Epithelial cell of proximal tubule (primary cell): ENCODE data around the gene CSF1. TPM values are rescaled to one million over a fixed set of nuclear protein-coding genes. Genes with fewer than 3 reads are reported as not detected.

Source experiments
- DNase-seq: peaks from one replicate; pipeline ENCODE4 v3.0.0-alpha.2; 2011; ENCODE audit warnings: low read depth
- H3K4me3 ChIP-seq: 2 replicates; pipeline ENCODE4 v1.5.1; 2011; ENCODE audit warnings: low read depth, mild to moderate bottlenecking, low read length
- total RNA-seq: library from RNA; depleted of rRNA; stranded (reverse); fragments of >200 nt; gene quantifications from 2 replicates; pipeline ENCODE4 v1.2.3, GENCODE V29; 2015
- TF ChIP-seq, protein P1 (sequence below): conservative IDR thresholded peaks from 2 replicates; pipeline ENCODE4 v1.5.1; 2012; ENCODE audit warnings: low read depth, mild to moderate bottlenecking, low read length

Gene CSF1
- total RNA-seq, 1 donor from 2014 or later = 20.1 TPM

DNA sequence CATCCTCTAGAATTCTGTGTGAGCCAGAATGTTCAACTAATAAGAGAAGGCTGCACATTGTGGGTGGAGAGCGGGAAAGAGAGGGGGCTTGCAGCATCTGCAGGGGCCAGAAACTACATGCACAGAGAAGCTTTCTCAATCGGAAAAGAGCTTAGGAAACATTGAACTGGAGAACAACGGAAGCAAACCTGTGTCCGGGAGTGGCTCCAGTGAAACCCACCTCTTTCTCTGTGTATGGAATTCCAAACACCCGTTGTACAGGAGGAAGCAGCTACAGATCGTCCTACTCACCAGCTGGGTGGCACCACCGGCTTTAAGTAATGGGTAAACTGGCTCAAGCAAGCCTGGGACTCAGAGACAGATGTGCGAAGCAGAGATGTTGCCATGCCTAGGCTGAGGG, 14.0 kb upstream of the CSF1 start:
- no peak overlapping the region for H3K4me3 ChIP-seq
- TF ChIP-seq, protein P1, sequence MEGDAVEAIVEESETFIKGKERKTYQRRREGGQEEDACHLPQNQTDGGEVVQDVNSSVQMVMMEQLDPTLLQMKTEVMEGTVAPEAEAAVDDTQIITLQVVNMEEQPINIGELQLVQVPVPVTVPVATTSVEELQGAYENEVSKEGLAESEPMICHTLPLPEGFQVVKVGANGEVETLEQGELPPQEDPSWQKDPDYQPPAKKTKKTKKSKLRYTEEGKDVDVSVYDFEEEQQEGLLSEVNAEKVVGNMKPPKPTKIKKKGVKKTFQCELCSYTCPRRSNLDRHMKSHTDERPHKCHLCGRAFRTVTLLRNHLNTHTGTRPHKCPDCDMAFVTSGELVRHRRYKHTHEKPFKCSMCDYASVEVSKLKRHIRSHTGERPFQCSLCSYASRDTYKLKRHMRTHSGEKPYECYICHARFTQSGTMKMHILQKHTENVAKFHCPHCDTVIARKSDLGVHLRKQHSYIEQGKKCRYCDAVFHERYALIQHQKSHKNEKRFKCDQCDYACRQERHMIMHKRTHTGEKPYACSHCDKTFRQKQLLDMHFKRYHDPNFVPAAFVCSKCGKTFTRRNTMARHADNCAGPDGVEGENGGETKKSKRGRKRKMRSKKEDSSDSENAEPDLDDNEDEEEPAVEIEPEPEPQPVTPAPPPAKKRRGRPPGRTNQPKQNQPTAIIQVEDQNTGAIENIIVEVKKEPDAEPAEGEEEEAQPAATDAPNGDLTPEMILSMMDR = no peak
- DNase-seq = no peak

DNA sequence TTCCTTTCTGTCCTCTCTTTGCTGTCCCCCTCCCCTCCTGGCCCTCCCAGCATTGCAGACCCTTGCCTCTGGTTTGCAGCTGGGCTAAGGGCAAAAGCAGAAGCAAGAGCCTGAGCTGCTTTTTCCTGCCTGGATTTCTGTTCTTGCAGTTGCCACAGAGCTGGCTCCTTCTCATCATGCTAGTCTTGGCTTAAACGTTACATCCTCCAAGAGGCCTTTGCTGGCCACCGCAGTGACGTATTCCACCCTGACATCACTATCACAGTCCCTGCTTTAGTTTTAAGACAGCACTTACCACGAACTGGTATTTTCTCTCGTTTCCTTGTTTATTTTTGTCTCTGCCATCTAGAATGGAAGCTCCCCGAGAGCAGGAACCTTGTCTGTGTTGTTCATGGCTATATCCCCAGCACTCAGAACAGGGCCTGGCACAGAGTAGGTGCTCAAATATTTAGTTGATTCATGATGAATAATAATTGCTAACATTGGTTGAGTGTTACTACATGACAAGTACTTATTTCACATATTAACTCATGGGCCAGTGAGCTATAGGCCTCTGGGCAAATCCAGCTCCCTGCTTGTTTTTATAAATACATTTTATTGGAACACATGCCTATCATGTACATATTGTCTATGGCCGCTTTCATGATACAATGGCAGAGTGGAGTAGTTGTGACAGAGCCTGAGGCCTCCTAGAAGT, 13.2 kb upstream of the CSF1 start:
- TF ChIP-seq, protein P1 = no peak
- no peak for DNase-seq
- no peak overlapping the region for H3K4me3 ChIP-seq

DNA sequence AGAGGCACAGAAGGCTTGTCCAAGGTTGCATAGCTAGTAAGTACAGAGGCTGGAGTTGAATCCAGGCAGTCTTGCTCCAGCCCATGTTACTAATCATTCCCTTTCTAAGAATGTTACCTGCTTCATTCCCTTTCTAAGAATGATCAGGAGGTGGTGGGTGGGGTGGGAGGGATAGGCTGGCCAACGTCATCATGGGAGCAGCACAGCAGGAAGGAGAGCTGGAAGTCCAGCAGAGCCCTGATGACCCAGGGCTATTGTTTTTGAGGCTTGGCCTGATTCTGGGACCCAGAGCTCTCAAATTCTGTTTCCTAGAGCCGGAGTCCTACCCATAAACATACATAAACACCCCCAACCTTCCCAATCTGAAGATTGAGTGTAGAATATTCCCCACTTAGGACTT, 11.8 kb upstream of the CSF1 start:
- DNase-seq = no peak
- TF ChIP-seq, protein P1 = no peak
- no peak overlapping the region for H3K4me3 ChIP-seq

DNA sequence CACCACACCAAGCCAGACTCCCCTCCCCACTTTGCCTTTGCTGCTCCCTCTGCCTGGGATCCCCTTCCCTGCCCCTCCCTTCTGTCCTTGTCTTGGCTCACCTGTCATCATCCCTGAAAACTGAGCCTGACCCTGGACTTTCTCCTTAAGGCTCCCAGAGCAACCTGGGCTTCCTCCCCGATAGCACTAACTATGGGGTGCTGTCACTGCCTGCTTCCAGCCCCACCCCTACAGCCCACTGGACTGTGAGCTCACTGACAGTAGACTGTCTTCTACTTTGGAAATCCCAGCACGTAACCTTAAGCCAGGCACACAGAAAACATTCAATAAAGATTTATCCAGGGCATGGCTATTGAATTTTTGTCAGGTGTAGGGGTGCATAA, 9.5 kb upstream of the CSF1 start:
- H3K4me3 ChIP-seq = no peak overlapping the region
- TF ChIP-seq, protein P1 = no peak
- DNase-seq = no peak

DNA sequence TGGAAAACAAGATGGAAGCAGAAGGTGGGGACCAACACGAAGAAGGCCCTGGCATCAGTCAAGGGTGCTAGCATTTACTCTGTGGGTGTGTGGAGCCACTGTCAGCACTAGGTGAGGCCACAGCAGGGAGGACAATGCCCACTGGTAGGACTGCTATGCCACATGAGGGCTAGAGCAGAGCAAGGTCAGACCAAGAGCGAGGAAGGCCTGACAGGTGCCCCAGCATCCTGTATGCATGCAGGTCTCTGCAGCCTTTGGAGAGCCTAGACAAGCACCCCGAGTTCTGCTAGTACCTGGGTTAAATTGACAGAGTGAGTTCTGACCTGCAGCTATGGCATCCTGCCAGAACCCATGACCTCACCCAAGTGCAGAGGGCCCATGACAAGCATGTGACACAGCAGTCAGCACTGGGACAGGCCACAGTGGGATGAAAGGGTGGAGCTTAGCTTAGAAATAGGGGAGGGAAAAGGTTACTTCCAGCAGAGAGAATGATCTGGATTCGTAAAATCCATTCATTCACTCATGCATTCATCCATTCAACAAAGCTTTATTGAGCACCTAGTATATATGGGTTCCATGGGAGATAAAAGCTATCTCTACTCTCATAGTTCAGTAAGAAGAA, 9.0 kb upstream of the CSF1 start:
- TF ChIP-seq, protein P1 = no peak
- no peak overlapping the region for H3K4me3 ChIP-seq
- DNase-seq = peak; percentile 36

DNA sequence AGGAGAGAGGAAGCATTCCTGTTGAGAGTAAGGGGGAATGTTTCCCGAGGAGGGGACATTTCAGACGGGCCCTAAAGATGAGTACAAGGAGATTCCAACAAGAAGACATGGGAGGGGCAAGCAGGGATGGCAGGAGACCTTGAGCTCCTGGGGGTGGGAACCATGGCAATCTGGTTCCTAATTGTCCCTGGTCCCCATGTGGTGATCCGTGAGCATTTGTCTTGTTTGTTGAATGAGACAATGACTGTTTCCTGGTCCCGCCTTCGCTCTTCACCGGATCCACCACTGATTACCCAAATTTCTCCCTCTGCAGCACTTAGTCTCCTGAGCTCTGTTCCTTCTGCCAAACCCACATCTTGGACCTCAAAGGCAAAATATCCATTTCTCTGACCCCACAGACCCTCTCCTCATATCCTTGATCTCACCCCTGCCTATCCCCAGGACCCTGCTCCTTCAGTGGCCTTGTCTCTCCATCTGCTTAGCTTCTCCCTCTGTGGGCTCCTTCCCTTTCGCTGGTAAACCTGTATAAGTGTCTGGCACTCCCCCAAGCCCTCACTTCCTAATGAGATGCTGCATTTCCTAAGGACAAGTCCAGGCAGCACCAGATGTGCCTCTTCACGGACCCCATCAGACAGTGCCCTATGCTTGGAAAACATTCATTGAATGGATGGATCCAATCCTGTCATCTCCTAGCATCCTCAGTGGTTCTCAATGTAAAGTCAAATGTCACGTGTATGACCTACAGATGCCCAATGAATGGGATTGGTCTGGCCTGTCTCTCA, 8.3 kb upstream of the CSF1 start:
- H3K4me3 ChIP-seq = no peak overlapping the region
- TF ChIP-seq, protein P1 = no peak
- DNase-seq = no peak
